DND-41 (cell line): Measurements from ENCODE around the gene C6orf47.

Source experiments
- EZH2 ChIP-seq: IDR thresholded peaks from 3 replicates; pipeline ENCODE4 v1.6.1; 2012; ENCODE audit warnings: borderline replicate concordance, low read depth, mild to moderate bottlenecking, moderate library complexity, low read length, inconsistent platforms; ENCODE audit not compliant: severe bottlenecking
- TF ChIP-seq, protein P1 (sequence below): IDR thresholded peaks from 2 replicates; pipeline ENCODE4 v1.5.1; 2012; ENCODE audit warnings: borderline replicate concordance, low read length, moderate library complexity, mild to moderate bottlenecking; ENCODE audit not compliant: poor library complexity, severe bottlenecking; ENCODE audit errors: extremely low read depth

DNA sequence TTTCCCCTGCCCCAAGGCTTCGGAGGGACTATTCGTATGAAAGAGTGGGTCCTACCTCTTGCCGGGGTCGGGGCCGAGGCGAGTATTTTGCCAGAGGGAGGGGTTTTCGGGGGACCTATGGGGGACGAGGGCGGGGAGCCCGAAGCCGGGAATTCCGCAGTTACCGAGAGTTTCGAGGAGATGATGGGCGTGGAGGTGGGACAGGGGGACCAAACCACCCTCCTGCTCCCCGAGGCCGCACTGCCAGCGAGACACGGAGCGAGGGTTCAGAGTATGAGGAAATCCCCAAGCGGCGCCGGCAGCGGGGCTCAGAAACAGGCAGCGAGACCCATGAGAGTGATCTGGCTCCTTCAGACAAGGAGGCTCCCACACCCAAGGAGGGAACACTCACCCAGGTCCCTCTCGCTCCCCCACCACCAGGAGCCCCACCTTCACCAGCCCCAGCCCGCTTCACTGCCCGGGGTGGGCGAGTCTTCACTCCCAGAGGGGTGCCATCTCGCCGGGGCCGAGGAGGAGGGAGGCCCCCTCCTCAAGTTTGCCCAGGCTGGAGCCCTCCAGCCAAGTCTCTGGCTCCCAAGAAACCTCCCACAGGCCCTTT, 28.8 kb downstream of the C6orf47 start:
- TF ChIP-seq, protein P1, sequence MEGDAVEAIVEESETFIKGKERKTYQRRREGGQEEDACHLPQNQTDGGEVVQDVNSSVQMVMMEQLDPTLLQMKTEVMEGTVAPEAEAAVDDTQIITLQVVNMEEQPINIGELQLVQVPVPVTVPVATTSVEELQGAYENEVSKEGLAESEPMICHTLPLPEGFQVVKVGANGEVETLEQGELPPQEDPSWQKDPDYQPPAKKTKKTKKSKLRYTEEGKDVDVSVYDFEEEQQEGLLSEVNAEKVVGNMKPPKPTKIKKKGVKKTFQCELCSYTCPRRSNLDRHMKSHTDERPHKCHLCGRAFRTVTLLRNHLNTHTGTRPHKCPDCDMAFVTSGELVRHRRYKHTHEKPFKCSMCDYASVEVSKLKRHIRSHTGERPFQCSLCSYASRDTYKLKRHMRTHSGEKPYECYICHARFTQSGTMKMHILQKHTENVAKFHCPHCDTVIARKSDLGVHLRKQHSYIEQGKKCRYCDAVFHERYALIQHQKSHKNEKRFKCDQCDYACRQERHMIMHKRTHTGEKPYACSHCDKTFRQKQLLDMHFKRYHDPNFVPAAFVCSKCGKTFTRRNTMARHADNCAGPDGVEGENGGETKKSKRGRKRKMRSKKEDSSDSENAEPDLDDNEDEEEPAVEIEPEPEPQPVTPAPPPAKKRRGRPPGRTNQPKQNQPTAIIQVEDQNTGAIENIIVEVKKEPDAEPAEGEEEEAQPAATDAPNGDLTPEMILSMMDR: no peak
- TF ChIP-seq EZH2: no peak
